HEK293 (cell line): ENCODE results near the gene MAPK12.

Source experiments
- CTCF ChIA-PET: fragments of 350-600 bp; formaldehyde crosslinking; extraction: SDS; loops from one replicate; lab custom pipeline; 2021; ENCODE audit warnings: antibody characterized with exemption; lab: Yijun Ruan, JAX
- POLR2A ChIA-PET: fragments of 300-600 bp; formaldehyde crosslinking; extraction: SDS; loops from one replicate; lab custom pipeline; 2020; ENCODE audit warnings: antibody characterized with exemption, inconsistent platforms; lab: Yijun Ruan, JAX
- H3K27ac ChIP-seq: fragments of 200-500 bp; sonication (Bioruptor generic); 2 replicates; pipeline ENCODE4 v1.5.1; 2014; ENCODE audit warnings: low read depth, low read length, control low read depth, inconsistent platforms; ENCODE audit errors: extremely low read depth
- H3K36me3 ChIP-seq, 2 experiments: fragments of 200-500 bp in 1 of 2; sonication (Bioruptor generic) in 1 of 2; 1 replicate in 1 of 2; 2 replicates in 1 of 2; pipeline ENCODE4 v1.5.1; 2014 to 2017; ENCODE audit warnings: inconsistent platforms in 2 of 2, low read length in 2 of 2; ENCODE audit not compliant: control insufficient read depth in 2 of 2, insufficient read depth in 1 of 2
- H3K4me1 ChIP-seq: fragments of 200-500 bp; sonication (Bioruptor generic); 2 replicates; pipeline ENCODE4 v1.5.1; 2014; ENCODE audit warnings: mild to moderate bottlenecking, low read length, inconsistent platforms; ENCODE audit not compliant: control insufficient read depth, insufficient read depth
- H3K4me3 ChIP-seq: 2 replicates; pipeline ENCODE4 v1.5.1; 2011; ENCODE audit warnings: low read depth, mild to moderate bottlenecking, control low read depth, low read length, moderate library complexity
- H3K9me3 ChIP-seq: fragments of 200-500 bp; sonication (Bioruptor generic); 2 replicates; pipeline ENCODE4 v1.5.1; 2014; ENCODE audit warnings: low read depth, low read length, inconsistent platforms; ENCODE audit not compliant: control insufficient read depth, insufficient read depth
- EGR2 ChIP-seq: fragments of 450-650 bp; formaldehyde crosslinking; IDR thresholded peaks from 2 replicates; pipeline ENCODE4 v1.5.1; 2016; ENCODE audit warnings: low read depth, missing biosample characterization, missing genetic modification characterization
- SCRT2 ChIP-seq: fragments of 450-650 bp; formaldehyde crosslinking; IDR thresholded peaks from 2 replicates; pipeline ENCODE4 v1.5.1; 2016; ENCODE audit warnings: missing biosample characterization, missing genetic modification characterization
- SP2 ChIP-seq: fragments of 450-650 bp; formaldehyde crosslinking; IDR thresholded peaks from 2 replicates; pipeline ENCODE4 v1.5.1; 2016; ENCODE audit warnings: missing biosample characterization, missing genetic modification characterization
- SP7 ChIP-seq: fragments of 450-650 bp; formaldehyde crosslinking; IDR thresholded peaks from 2 replicates; pipeline ENCODE4 v1.5.1; 2016; ENCODE audit warnings: missing biosample characterization, missing genetic modification characterization
- YY1 ChIP-seq: fragments of 450-650 bp; formaldehyde crosslinking; IDR thresholded peaks from 2 replicates; pipeline ENCODE4 v1.5.1; 2018; ENCODE audit warnings: missing biosample characterization, missing genetic modification characterization
- ZNF169 ChIP-seq: fragments of 450-650 bp; formaldehyde crosslinking; IDR thresholded peaks from 2 replicates; pipeline ENCODE4 v1.5.1; 2016; ENCODE audit warnings: missing biosample characterization, missing genetic modification characterization
- ZNF223 ChIP-seq: fragments of 450-650 bp; formaldehyde crosslinking; IDR thresholded peaks from 2 replicates; pipeline ENCODE4 v1.5.1; 2016; ENCODE audit warnings: missing biosample characterization, missing genetic modification characterization
- ZNF24 ChIP-seq: fragments of 450-650 bp; formaldehyde crosslinking; IDR thresholded peaks from 2 replicates; pipeline ENCODE4 v1.5.1; 2016; ENCODE audit warnings: missing biosample characterization, missing genetic modification characterization
- ZNF292 ChIP-seq: fragments of 450-650 bp; formaldehyde crosslinking; IDR thresholded peaks from 2 replicates; pipeline ENCODE4 v1.5.1; 2016; ENCODE audit warnings: low read depth, missing biosample characterization, missing genetic modification characterization, borderline replicate concordance
- ZNF324 ChIP-seq: fragments of 450-650 bp; formaldehyde crosslinking; IDR thresholded peaks from 2 replicates; pipeline ENCODE4 v1.5.1; 2016; ENCODE audit warnings: missing biosample characterization, missing genetic modification characterization
- ZNF341 ChIP-seq: fragments of 450-650 bp; formaldehyde crosslinking; IDR thresholded peaks from 2 replicates; pipeline ENCODE4; 2016; ENCODE audit warnings: low read depth, missing biosample characterization, missing genetic modification characterization
- ZNF350 ChIP-seq: fragments of 450-650 bp; formaldehyde crosslinking; IDR thresholded peaks from 2 replicates; pipeline ENCODE4 v1.5.0; 2017; ENCODE audit warnings: missing biosample characterization, mild to moderate bottlenecking, missing genetic modification characterization
- ZNF37A ChIP-seq: fragments of 450-650 bp; IDR thresholded peaks from 2 replicates; pipeline ENCODE4 v1.5.1; 2018; ENCODE audit warnings: missing biosample characterization, missing genetic modification characterization
- ZNF394 ChIP-seq: fragments of 450-650 bp; formaldehyde crosslinking; IDR thresholded peaks from 2 replicates; pipeline ENCODE4 v1.5.1; 2016; ENCODE audit warnings: missing biosample characterization, missing genetic modification characterization, mild to moderate bottlenecking, moderate library complexity, borderline replicate concordance
- ZNF843 ChIP-seq: fragments of 450-650 bp; formaldehyde crosslinking; IDR thresholded peaks from 2 replicates; pipeline ENCODE4 v1.5.1; 2016; ENCODE audit warnings: missing biosample characterization, missing genetic modification characterization
- ZSCAN16 ChIP-seq: fragments of 450-650 bp; formaldehyde crosslinking; IDR thresholded peaks from 2 replicates; pipeline ENCODE4 v1.5.1; 2016; ENCODE audit warnings: missing biosample characterization, missing genetic modification characterization
- TF ChIP-seq, protein P1 (sequence below): fragments of 450-650 bp; formaldehyde crosslinking; IDR thresholded peaks from 2 replicates; pipeline ENCODE4 v1.5.1; 2016; ENCODE audit warnings: missing biosample characterization, missing genetic modification characterization
- TF ChIP-seq, protein P2 (sequence below): fragments of 450-650 bp; formaldehyde crosslinking; IDR thresholded peaks from 2 replicates; pipeline ENCODE4 v1.5.1; 2016; ENCODE audit warnings: missing biosample characterization, missing genetic modification characterization
- TF ChIP-seq, protein P3 (sequence below): sonication (generic); formaldehyde crosslinking; IDR thresholded peaks from 2 replicates; pipeline ENCODE4 v1.8.1; 2022; ENCODE audit warnings: mild to moderate bottlenecking, moderate library complexity, missing genetic modification reagents
- TF ChIP-seq, protein P4 (sequence below): fragments of 450-650 bp; formaldehyde crosslinking; IDR thresholded peaks from 2 replicates; pipeline ENCODE4 v1.5.1; 2016; ENCODE audit warnings: missing biosample characterization, missing genetic modification characterization, low read depth
- TF ChIP-seq, protein P5 (sequence below): fragments of 450-650 bp; formaldehyde crosslinking; IDR thresholded peaks from 2 replicates; pipeline ENCODE4 v1.5.1; 2016; ENCODE audit warnings: missing biosample characterization, missing genetic modification characterization
- TF ChIP-seq, protein P6 (sequence below): fragments of 450-650 bp; formaldehyde crosslinking; conservative IDR thresholded peaks from 2 replicates; pipeline ENCODE4 v1.5.1; 2016; ENCODE audit warnings: low read depth, missing biosample characterization, missing genetic modification characterization

Gene MAPK12

DNA sequence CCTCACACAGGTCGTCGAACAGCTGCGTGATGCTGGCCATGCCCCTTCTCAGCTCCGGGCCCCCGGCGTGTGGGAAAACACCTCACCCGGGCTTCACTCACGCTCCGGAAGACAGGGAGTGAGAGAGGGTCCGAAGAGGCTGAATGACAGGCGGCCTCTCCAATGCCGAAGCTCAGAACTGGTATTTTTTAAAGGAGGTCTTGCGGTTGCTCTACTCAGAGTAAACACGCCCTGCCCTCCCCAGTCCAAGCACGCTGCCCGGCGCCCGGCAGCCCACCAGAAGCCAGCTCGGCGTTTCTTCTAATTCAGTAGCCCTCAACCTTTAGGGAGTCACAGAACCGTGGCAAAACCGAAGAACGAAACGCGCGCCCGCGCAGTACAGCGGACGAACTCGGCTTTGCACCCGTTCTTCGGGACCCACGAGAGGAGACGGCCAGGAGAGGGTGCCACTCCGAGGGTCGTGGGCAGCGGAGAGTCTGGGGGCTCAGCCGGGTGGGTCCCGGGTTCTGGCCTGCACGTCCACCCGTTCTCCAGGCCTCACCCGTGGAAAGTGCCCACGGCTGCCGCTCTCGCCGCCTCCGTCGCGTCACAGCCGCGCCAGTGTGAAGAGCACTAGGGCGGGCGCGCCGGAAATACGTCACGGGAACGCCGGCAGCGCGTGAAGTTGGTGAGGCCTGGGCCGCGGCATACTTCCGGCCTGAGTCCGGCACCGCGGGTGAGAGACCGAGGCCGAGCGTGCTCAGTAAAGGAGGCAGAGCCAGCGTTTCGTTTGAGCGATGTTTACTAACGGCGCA is 16.9 kb downstream of the MAPK12 start, which contains the start of gene TUBGCP6 (continued):
- TF ChIP-seq EGR2 (tag by site-specific recombination): no peak; the same call in 1 of the 2 replicates
- no peak for TF ChIP-seq ZNF24 (tag by site-specific recombination)
- TF ChIP-seq YY1 (tag by site-specific recombination): no peak
- peak; percentile 12; the same call in 1 of the 2 replicates for TF ChIP-seq ZSCAN16 (tag by site-specific recombination)
- TF ChIP-seq, all 188 proteins: peak for 55

DNA sequence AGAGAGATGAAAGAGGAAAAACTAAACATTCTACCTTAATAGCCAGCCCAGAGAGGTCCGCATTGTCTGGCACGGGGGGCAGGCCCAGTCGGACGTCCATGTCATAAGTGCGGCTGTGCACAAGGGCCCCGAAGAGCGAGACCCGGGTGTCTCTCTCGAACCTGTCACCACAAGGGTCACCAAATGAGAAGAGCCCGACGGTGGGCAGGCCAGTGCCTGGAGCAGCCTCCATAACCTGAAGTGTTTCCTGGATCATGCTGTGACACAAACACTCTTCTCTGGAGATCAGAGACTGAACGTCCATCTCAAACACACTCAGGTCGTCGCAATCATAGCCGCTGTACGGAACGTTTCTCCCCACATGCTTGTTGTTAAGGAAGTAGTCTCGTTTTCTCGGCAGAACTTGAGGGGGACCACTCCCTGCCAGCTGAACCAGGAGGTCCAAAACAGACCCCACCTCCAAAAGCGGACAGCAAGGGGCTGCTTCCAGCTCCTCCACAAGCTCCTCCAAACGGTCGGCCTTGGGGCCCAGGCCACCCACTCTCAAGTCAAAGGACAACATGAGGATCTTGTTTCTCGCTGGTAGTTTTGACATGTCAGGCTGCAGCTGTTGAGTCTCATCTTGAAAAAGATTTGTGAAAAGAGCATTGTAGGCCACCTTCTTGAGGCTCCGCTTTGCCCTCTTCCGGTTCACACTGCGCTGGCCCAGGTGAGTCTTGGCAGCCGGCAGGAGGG is 17.6 kb downstream of the MAPK12 start:
- CTCF ChIA-PET: interaction anchor here (0.6 to 2.0 kb wide), 10 partner anchors 11 to 359 kb away, joined by 3 to 13 read pairs (median 4); partner anchors contain the start of gene PLXNB2
- POLR2A ChIA-PET: interaction anchor here (0.6 to 2.2 kb wide), 13 partner anchors 11 to 382 kb away, joined by 3 to 7 read pairs (median 4); partner anchors contain the start of genes DENND6B, LMF2, NCAPH2 and PLXNB2
- peaks cover 3% of the 10 kb centered on the region; the same call in 1 of the 2 replicates for H3K4me1 ChIP-seq
- H3K9me3 ChIP-seq: no peaks in the 10 kb centered on the region
- H3K4me3 ChIP-seq: peak overlapping the region; percentile 97
- H3K36me3 ChIP-seq: peaks cover 18 to 53% of the 10 kb centered on the region in 2 experiments; a peak in 2 of 3 replicates
- peak overlapping the region; percentile 87 for H3K27ac ChIP-seq
- peak; percentile 32; the same call in 1 of the 2 replicates for TF ChIP-seq ZNF394
- TF ChIP-seq ZSCAN16 (tag by site-specific recombination): no peak
- no peak for TF ChIP-seq ZNF350 (tag by site-specific recombination)
- no peak for TF ChIP-seq ZNF223 (tag by site-specific recombination)
- TF ChIP-seq ZNF292 (tag by site-specific recombination): no peak
- TF ChIP-seq, protein P1, sequence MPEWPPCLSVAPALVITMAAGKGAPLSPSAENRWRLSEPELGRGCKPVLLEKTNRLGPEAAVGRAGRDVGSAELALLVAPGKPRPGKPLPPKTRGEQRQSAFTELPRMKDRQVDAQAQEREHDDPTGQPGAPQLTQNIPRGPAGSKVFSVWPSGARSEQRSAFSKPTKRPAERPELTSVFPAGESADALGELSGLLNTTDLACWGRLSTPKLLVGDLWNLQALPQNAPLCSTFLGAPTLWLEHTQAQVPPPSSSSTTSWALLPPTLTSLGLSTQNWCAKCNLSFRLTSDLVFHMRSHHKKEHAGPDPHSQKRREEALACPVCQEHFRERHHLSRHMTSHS (tag by site-specific recombination): no peak
- peak; percentile 97 for TF ChIP-seq ZNF341
- no peak for TF ChIP-seq SP7
- TF ChIP-seq, protein P2, sequence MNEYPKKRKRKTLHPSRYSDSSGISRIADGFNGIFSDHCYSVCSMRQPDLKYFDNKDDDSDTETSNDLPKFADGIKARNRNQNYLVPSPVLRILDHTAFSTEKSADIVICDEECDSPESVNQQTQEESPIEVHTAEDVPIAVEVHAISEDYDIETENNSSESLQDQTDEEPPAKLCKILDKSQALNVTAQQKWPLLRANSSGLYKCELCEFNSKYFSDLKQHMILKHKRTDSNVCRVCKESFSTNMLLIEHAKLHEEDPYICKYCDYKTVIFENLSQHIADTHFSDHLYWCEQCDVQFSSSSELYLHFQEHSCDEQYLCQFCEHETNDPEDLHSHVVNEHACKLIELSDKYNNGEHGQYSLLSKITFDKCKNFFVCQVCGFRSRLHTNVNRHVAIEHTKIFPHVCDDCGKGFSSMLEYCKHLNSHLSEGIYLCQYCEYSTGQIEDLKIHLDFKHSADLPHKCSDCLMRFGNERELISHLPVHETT (tag by site-specific recombination): no peak
- TF ChIP-seq, protein P3, sequence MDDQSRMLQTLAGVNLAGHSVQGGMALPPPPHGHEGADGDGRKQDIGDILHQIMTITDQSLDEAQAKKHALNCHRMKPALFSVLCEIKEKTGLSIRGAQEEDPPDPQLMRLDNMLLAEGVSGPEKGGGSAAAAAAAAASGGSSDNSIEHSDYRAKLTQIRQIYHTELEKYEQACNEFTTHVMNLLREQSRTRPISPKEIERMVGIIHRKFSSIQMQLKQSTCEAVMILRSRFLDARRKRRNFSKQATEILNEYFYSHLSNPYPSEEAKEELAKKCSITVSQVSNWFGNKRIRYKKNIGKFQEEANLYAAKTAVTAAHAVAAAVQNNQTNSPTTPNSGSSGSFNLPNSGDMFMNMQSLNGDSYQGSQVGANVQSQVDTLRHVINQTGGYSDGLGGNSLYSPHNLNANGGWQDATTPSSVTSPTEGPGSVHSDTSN (CRISPR knock-in tag): no peak
- TF ChIP-seq, protein P4, sequence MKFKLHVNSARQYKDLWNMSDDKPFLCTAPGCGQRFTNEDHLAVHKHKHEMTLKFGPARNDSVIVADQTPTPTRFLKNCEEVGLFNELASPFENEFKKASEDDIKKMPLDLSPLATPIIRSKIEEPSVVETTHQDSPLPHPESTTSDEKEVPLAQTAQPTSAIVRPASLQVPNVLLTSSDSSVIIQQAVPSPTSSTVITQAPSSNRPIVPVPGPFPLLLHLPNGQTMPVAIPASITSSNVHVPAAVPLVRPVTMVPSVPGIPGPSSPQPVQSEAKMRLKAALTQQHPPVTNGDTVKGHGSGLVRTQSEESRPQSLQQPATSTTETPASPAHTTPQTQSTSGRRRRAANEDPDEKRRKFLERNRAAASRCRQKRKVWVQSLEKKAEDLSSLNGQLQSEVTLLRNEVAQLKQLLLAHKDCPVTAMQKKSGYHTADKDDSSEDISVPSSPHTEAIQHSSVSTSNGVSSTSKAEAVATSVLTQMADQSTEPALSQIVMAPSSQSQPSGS (tag by site-specific recombination): no peak
- TF ChIP-seq, protein P5, sequence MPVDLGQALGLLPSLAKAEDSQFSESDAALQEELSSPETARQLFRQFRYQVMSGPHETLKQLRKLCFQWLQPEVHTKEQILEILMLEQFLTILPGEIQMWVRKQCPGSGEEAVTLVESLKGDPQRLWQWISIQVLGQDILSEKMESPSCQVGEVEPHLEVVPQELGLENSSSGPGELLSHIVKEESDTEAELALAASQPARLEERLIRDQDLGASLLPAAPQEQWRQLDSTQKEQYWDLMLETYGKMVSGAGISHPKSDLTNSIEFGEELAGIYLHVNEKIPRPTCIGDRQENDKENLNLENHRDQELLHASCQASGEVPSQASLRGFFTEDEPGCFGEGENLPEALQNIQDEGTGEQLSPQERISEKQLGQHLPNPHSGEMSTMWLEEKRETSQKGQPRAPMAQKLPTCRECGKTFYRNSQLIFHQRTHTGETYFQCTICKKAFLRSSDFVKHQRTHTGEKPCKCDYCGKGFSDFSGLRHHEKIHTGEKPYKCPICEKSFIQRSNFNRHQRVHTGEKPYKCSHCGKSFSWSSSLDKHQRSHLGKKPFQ (tag by site-specific recombination): peak; percentile 53; the same call in 1 of the 2 replicates
- TF ChIP-seq SCRT2 (tag by site-specific recombination): 0 out of 2 replicates have a peak, but pooled peaks have one; percentile 21
- no peak for TF ChIP-seq ZNF843 (tag by site-specific recombination)
- TF ChIP-seq, protein P6, sequence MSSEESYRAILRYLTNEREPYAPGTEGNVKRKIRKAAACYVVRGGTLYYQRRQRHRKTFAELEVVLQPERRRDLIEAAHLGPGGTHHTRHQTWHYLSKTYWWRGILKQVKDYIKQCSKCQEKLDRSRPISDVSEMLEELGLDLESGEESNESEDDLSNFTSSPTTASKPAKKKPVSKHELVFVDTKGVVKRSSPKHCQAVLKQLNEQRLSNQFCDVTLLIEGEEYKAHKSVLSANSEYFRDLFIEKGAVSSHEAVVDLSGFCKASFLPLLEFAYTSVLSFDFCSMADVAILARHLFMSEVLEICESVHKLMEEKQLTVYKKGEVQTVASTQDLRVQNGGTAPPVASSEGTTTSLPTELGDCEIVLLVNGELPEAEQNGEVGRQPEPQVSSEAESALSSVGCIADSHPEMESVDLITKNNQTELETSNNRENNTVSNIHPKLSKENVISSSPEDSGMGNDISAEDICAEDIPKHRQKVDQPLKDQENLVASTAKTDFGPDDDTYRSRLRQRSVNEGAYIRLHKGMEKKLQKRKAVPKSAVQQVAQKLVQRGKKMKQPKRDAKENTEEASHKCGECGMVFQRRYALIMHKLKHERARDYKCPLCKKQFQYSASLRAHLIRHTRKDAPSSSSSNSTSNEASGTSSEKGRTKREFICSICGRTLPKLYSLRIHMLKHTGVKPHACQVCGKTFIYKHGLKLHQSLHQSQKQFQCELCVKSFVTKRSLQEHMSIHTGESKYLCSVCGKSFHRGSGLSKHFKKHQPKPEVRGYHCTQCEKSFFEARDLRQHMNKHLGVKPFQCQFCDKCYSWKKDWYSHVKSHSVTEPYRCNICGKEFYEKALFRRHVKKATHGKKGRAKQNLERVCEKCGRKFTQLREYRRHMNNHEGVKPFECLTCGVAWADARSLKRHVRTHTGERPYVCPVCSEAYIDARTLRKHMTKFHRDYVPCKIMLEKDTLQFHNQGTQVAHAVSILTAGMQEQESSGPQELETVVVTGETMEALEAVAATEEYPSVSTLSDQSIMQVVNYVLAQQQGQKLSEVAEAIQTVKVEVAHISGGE (tag by site-specific recombination): peak; percentile 76
- peak; percentile 28 for TF ChIP-seq SP2 (tag by site-specific recombination)
- TF ChIP-seq ZNF169 (tag by site-specific recombination): no peak
- no peak for TF ChIP-seq ZNF37A (tag by site-specific recombination)
- TF ChIP-seq ZNF324 (tag by site-specific recombination): no peak
- no peak for TF ChIP-seq YY1 (tag by site-specific recombination)
